Endothelial cell of umbilical vein (primary cell): ENCODE data around the gene EDC3. TPM values are rescaled to one million over a fixed set of nuclear protein-coding genes. Genes with fewer than 3 reads are reported as not detected.

Source experiments
- BruUV-seq: library from RNA; stranded (reverse); fragments of 400-500 nt; replicated peaks from 2 replicates; lab custom pipeline; 2021; lab: Mats Ljungman, UMichigan
- CTCF ChIA-PET: fragments of 300-600, 350-600 bp; sonication (Branson Sonifier 250); formaldehyde crosslinking; loops from one replicate; lab custom pipeline; 2021; ENCODE audit warnings: antibody characterized with exemption, inconsistent platforms; lab: Charles Lee
- POLR2A ChIA-PET: fragments of 300-600, 350-600 bp; sonication (Branson Sonifier 250); formaldehyde crosslinking; loops from one replicate; lab custom pipeline; 2021; ENCODE audit warnings: antibody characterized with exemption, inconsistent platforms; lab: Charles Lee
- DNase-seq: peaks from one replicate; pipeline ENCODE4 v3.0.0-alpha.2; 2011; ENCODE audit warnings: low read depth, low spot score
- FAIRE-seq: peaks from 2 replicates; lab custom pipeline; 2011; peaks lifted over from hg19 to GRCh38; lab: Jason Lieb, UNC
- H2AFZ ChIP-seq: 2 replicates; pipeline ENCODE4 v1.6.0; 2012; ENCODE audit warnings: low read depth, low read length, control low read depth, inconsistent platforms
- H3K27ac ChIP-seq: 2 replicates; pipeline ENCODE4 v1.5.1; 2011; ENCODE audit warnings: low read depth, mild to moderate bottlenecking, control low read depth, low read length, moderate library complexity; ENCODE audit not compliant: insufficient read depth
- H3K27me3 ChIP-seq, 2 experiments: 2 replicates each; pipeline versions ENCODE4 v1.6.0 to v1.6.1; 2011; ENCODE audit warnings: low read length in 2 of 2, mixed read lengths in 1 of 2; ENCODE audit not compliant: control insufficient read depth in 2 of 2, insufficient read depth in 2 of 2
- H3K36me3 ChIP-seq, 2 experiments: 2 replicates in 1 of 2; 3 replicates in 1 of 2; pipeline ENCODE4 v1.5.1; 2011; ENCODE audit warnings: low read length in 2 of 2, mild to moderate bottlenecking in 1 of 2, moderate library complexity in 1 of 2; ENCODE audit not compliant: control insufficient read depth in 2 of 2, insufficient read depth in 2 of 2; ENCODE audit errors: extremely low read depth in 1 of 2
- H3K4me1 ChIP-seq: 3 replicates; pipeline ENCODE4 v1.5.1; 2011; ENCODE audit warnings: mild to moderate bottlenecking, low read length; ENCODE audit not compliant: control insufficient read depth, insufficient read depth; ENCODE audit errors: extremely low read depth
- H3K4me2 ChIP-seq: 2 replicates; pipeline ENCODE4 v1.6.1; 2011; ENCODE audit warnings: low read length, control low read depth, mixed read lengths; ENCODE audit not compliant: insufficient read depth
- H3K4me3 ChIP-seq, 3 experiments: fragments of 200-600 bp in 1 of 3; sonication (generic), shearing (Covaris generic) in 1 of 3; replicated peaks in 1 of 3; 2 replicates each; pipeline ENCODE4 v1.5.1; 2011 to 2016; ENCODE audit warnings: control low read depth in 3 of 3, low read length in 3 of 3, mild to moderate bottlenecking in 2 of 3, inconsistent platforms in 1 of 3, low read depth in 1 of 3, moderate library complexity in 1 of 3; ENCODE audit not compliant: insufficient read depth in 1 of 3
- H3K79me2 ChIP-seq: 2 replicates; pipeline ENCODE4 v1.6.0; 2012; ENCODE audit warnings: low read length, inconsistent platforms; ENCODE audit not compliant: control insufficient read depth, insufficient read depth
- H3K9ac ChIP-seq: replicated peaks from 2 replicates; pipeline ENCODE3; 2011; ENCODE audit warnings: low read length, control low read depth; ENCODE audit not compliant: insufficient read depth; ENCODE audit errors: extremely low read depth
- H3K9me1 ChIP-seq: replicated peaks from 3 replicates; pipeline ENCODE4 v1.6.0; 2011; ENCODE audit warnings: mild to moderate bottlenecking, low read length; ENCODE audit not compliant: control insufficient read depth, insufficient read depth; ENCODE audit errors: extremely low read depth
- H3K9me3 ChIP-seq: replicated peaks from 2 replicates; pipeline ENCODE4 v1.5.1; 2012; ENCODE audit warnings: low read length, inconsistent platforms; ENCODE audit not compliant: control insufficient read depth, insufficient read depth
- H4K20me1 ChIP-seq: replicated peaks from 2 replicates; pipeline ENCODE3; 2011; ENCODE audit warnings: mild to moderate bottlenecking, low read length; ENCODE audit not compliant: control insufficient read depth, insufficient read depth; ENCODE audit errors: extremely low read depth
- CTCF ChIP-seq, 2 donors: IDR thresholded peaks; 1 replicate in 1 of 2; 2 replicates in 1 of 2; pipeline ENCODE4 v1.5.1; 2011; ENCODE audit warnings: low read length in 2 of 2, mild to moderate bottlenecking in 2 of 2, moderate library complexity in 2 of 2, control low read depth in 1 of 2, inconsistent platforms in 1 of 2, low read depth in 1 of 2; ENCODE audit not compliant: insufficient read depth in 1 of 2; ENCODE audit errors: extremely low read depth in 1 of 2
- EZH2 ChIP-seq: IDR thresholded peaks from 2 replicates; pipeline ENCODE4 v1.6.1; 2012; ENCODE audit warnings: borderline replicate concordance, low read depth, mild to moderate bottlenecking, moderate library complexity, low read length, inconsistent platforms; ENCODE audit not compliant: severe bottlenecking
- FOS ChIP-seq: IDR thresholded peaks from 2 replicates; pipeline ENCODE4 v1.6.1; 2011; ENCODE audit warnings: mild to moderate bottlenecking, low read length, moderate library complexity, borderline replicate concordance; ENCODE audit not compliant: insufficient read depth
- GATA2 ChIP-seq: IDR thresholded peaks from 2 replicates; pipeline ENCODE4 v1.7.0; 2011; ENCODE audit warnings: low read depth, mild to moderate bottlenecking, moderate library complexity, mixed read lengths, low read length; ENCODE audit not compliant: insufficient read length, insufficient read depth
- JUN ChIP-seq: IDR thresholded peaks from 2 replicates; pipeline ENCODE4 v1.6.1; 2011; ENCODE audit warnings: borderline replicate concordance, low read depth; ENCODE audit not compliant: insufficient read length, insufficient read depth
- MAX ChIP-seq: IDR thresholded peaks from 2 replicates; pipeline ENCODE4 v1.6.1; 2011; ENCODE audit not compliant: insufficient read depth, insufficient read length
- MYC ChIP-seq: IDR thresholded peaks from one replicate; pipeline ENCODE4 v1.6.1; 2011; ENCODE audit warnings: mild to moderate bottlenecking, low read depth, low read length
- POLR2A ChIP-seq: IDR thresholded peaks from 2 replicates; pipeline ENCODE4 v1.6.1; 2012; ENCODE audit warnings: low read depth, mild to moderate bottlenecking, control low read depth, low read length
- POLR2AphosphoS5 ChIP-seq: IDR thresholded peaks from 2 replicates; pipeline ENCODE4 v1.6.1; 2012; ENCODE audit warnings: low read depth, mild to moderate bottlenecking, control low read depth, low read length, moderate library complexity; ENCODE audit not compliant: insufficient read depth
- dilution Hi-C: fragments of 300-500 bp; cut with MboI; formaldehyde crosslinking; loops from one replicate; pipeline ENCODE4 v1.15.0; 2019; ENCODE audit warnings: low sequenced_read_pairs; ENCODE audit not compliant: extremely low pct_ligation_motif_present
- intact Hi-C: fragments of 100-400 bp; cut with micrococcal nuclease; formaldehyde crosslinking; loops from one replicate; pipeline ENCODE4 v1.10.0; 2022
- polyA plus RNA-seq, 4 experiments: library from polyadenylated mRNA; depleted of rRNA in 3 of 4; stranded (reverse) in 3 of 4; unstranded in 1 of 4; fragments of >200 nt; gene quantifications; 2 replicates each; pipeline versions ENCODE4 v1.2.1 to v1.2.3, GENCODE V29; 2011 to 2012; ENCODE audit warnings: missing spikeins in 1 of 4
- total RNA-seq: library from RNA; stranded (reverse); gene quantifications from 2 replicates; pipeline ENCODE4 v1.2.3, GENCODE V29; 2021

EDC3 gene
- total and polyA plus RNA-seq, 2 donors (not counting 3 experiments of a cell fraction or from before 2014, with no cell fraction given): 55.9 to 56.5 TPM

GRCh38 chr15:74625693-74626092 lies 70.1 kb downstream of the EDC3 start:
- Histone ChIP-seq H4K20me1 (peaks cover 2% of the 10 kb centered on the region), H3K9ac (no peak overlapping the region), H3K79me2 (peaks cover 18% of the 10 kb centered on the region), H2AFZ (no peak overlapping the region), H3K27me3 (no peaks in the 10 kb centered on the region), H3K36me3 (peaks cover 27 to 84% of the 10 kb centered on the region in 2 experiments), H3K9me1 (no peaks in the 10 kb centered on the region), H3K4me2 (no peak overlapping the region), H3K27ac (no peak overlapping the region), H3K9me3 (no peaks in the 10 kb centered on the region), H3K4me3 (no peak overlapping the region), H3K4me1 (no peaks in the 10 kb centered on the region)
- TF ChIP-seq CTCF (IDR thresholded peaks at IDR 0.05; ENCODE audit: extremely low read depth in 1 of 2, insufficient read depth in 1 of 2, low read depth in 1 of 2, low read length in 2 of 2) (no peak), EZH2 (no peak), POLR2A (no peak), MAX (no peak), POLR2AphosphoS5 (no peak), GATA2 (no peak), FOS (no peak), JUN (no peak), MYC (no peak)
- no TSS peak for BruUV-seq
- FAIRE-seq (no peak), DNase-seq (no peak)
- POLR2A ChIA-PET: no interaction called here
- intact Hi-C loops: no loop called here
- CTCF ChIA-PET: interaction anchor here (1.0 to 2.2 kb wide), 4 partner anchors 9 to 249 kb away, joined by 3 to 7 read pairs (median 4); no protein-coding TSS in a partner anchor
- dilution Hi-C loops: loop anchor here (25.0 kb wide), 1 partner anchor 137 kb away; no protein-coding TSS in a partner anchor
